DOHH2 (cell line): ENCODE results near the gene CCDC17.

Experiments used
- H3F3A ChIP-seq: fragments of 200-600 bp; sonication (generic), shearing (Covaris generic); 2 replicates; pipeline ENCODE4 v1.6.0; 2016; ENCODE audit warnings: antibody characterized with exemption, mild to moderate bottlenecking; ENCODE audit not compliant: control insufficient read depth, insufficient read depth
- H3K27ac ChIP-seq: fragments of 200-600 bp; sonication (generic); 2 replicates; pipeline ENCODE4 v1.5.1; 2014; ENCODE audit warnings: low read depth, mild to moderate bottlenecking, low read length, moderate library complexity
- H3K27me3 ChIP-seq: fragments of 200-600 bp; sonication (generic); 2 replicates; pipeline ENCODE4 v1.6.1; 2014; ENCODE audit warnings: mild to moderate bottlenecking, low read length, mixed read lengths; ENCODE audit not compliant: control insufficient read depth
- H3K36me3 ChIP-seq: fragments of 200-600 bp; sonication (generic); 2 replicates; pipeline ENCODE4 v1.6.1; 2014; ENCODE audit warnings: mild to moderate bottlenecking, low read length, moderate library complexity, mixed read lengths; ENCODE audit not compliant: control insufficient read depth
- H3K4me1 ChIP-seq: fragments of 200-600 bp; sonication (generic); 2 replicates; pipeline ENCODE4 v1.6.1; 2014; ENCODE audit warnings: mild to moderate bottlenecking, low read length, mixed read lengths; ENCODE audit not compliant: control insufficient read depth
- H3K4me2 ChIP-seq: fragments of 200-600 bp; sonication (generic); 2 replicates; pipeline ENCODE4 v1.6.0; 2014; ENCODE audit warnings: mild to moderate bottlenecking, low read length, moderate library complexity
- H3K4me3 ChIP-seq: fragments of 200-600 bp; sonication (generic); 2 replicates; pipeline ENCODE4 v1.5.1; 2014; ENCODE audit warnings: mild to moderate bottlenecking, low read length, mixed read lengths
- H3K79me2 ChIP-seq: fragments of 200-600 bp; sonication (generic); 2 replicates; pipeline ENCODE4 v1.6.1; 2014; ENCODE audit warnings: mild to moderate bottlenecking, low read length, mixed read lengths; ENCODE audit not compliant: control insufficient read depth
- H3K9me2 ChIP-seq: fragments of 200-600 bp; sonication (generic); replicated peaks from 2 replicates; pipeline ENCODE4 v1.6.1; 2014; ENCODE audit warnings: mild to moderate bottlenecking, low read length, mixed read lengths; ENCODE audit not compliant: control insufficient read depth
- H3K9me3 ChIP-seq: fragments of 200-600 bp; sonication (generic); 2 replicates; pipeline ENCODE4 v1.6.1; 2014; ENCODE audit warnings: antibody characterized with exemption, low read length, mixed read lengths; ENCODE audit not compliant: control insufficient read depth, insufficient read depth
- H4K20me1 ChIP-seq: fragments of 200-600 bp; sonication (generic); 2 replicates; pipeline ENCODE4 v1.6.0; 2014; ENCODE audit warnings: low read depth, mild to moderate bottlenecking, antibody characterized with exemption, low read length, moderate library complexity; ENCODE audit not compliant: control insufficient read depth, insufficient read depth
- EZH2phosphoT487 ChIP-seq: fragments of 200-600 bp; sonication (generic); IDR thresholded peaks from 2 replicates; pipeline ENCODE4 v1.6.1; 2017; ENCODE audit warnings: borderline replicate concordance, mild to moderate bottlenecking, antibody characterized with exemption, low read length, moderate library complexity, mixed read lengths
- TF ChIP-seq, protein P1 (sequence below): fragments of 200-600 bp; sonication (generic); IDR thresholded peaks from one replicate; pipeline ENCODE4 v1.5.1; 2014; ENCODE audit warnings: antibody characterized with exemption, mild to moderate bottlenecking, low read depth, low read length; ENCODE audit not compliant: poor library complexity, severe bottlenecking

Gene CCDC17

DNA sequence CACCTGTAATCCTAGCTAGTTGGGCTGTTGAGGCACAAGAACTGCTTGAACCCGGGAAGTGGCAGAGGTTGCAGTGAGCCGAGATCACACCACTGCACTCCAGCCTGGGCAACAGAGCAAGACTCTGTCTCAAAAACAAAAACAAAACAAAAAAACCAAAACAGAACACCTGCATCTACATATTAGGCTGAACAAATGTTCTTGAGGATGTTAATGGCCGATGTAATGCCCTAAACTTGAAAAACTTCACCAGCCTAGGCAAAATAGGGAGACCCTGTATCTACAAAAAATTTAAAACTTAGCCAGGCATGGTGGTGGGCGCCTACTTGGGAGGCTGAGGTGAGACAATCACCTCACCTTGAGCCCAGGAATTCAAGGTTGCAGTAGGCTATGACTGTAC is 44.7 kb upstream of the CCDC17 start:
- peaks cover 40% of the 10 kb centered on the region for H3K36me3 ChIP-seq
- H3K27me3 ChIP-seq, result no peaks in the 10 kb centered on the region
- H3K9me3 ChIP-seq, result no peaks in the 10 kb centered on the region
- 0 out of 2 replicates have a peak, but pooled peaks cover 7% of the 10 kb centered on the region for H3K4me1 ChIP-seq
- H3K79me2 ChIP-seq, result peaks cover 100% of the 10 kb centered on the region
- no peak for TF ChIP-seq EZH2phosphoT487
- TF ChIP-seq, protein P1, sequence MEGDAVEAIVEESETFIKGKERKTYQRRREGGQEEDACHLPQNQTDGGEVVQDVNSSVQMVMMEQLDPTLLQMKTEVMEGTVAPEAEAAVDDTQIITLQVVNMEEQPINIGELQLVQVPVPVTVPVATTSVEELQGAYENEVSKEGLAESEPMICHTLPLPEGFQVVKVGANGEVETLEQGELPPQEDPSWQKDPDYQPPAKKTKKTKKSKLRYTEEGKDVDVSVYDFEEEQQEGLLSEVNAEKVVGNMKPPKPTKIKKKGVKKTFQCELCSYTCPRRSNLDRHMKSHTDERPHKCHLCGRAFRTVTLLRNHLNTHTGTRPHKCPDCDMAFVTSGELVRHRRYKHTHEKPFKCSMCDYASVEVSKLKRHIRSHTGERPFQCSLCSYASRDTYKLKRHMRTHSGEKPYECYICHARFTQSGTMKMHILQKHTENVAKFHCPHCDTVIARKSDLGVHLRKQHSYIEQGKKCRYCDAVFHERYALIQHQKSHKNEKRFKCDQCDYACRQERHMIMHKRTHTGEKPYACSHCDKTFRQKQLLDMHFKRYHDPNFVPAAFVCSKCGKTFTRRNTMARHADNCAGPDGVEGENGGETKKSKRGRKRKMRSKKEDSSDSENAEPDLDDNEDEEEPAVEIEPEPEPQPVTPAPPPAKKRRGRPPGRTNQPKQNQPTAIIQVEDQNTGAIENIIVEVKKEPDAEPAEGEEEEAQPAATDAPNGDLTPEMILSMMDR, result no peak
- H3K9me2 ChIP-seq, result no peaks in the 10 kb centered on the region
- H3K4me2 ChIP-seq, result no peak overlapping the region
- peaks cover 33% of the 10 kb centered on the region; the same call in 1 of the 2 replicates for H4K20me1 ChIP-seq
- no peak overlapping the region for H3K4me3 ChIP-seq
- H3K27ac ChIP-seq, result no peak overlapping the region
- H3F3A ChIP-seq, result peaks cover 3% of the 10 kb centered on the region

DNA sequence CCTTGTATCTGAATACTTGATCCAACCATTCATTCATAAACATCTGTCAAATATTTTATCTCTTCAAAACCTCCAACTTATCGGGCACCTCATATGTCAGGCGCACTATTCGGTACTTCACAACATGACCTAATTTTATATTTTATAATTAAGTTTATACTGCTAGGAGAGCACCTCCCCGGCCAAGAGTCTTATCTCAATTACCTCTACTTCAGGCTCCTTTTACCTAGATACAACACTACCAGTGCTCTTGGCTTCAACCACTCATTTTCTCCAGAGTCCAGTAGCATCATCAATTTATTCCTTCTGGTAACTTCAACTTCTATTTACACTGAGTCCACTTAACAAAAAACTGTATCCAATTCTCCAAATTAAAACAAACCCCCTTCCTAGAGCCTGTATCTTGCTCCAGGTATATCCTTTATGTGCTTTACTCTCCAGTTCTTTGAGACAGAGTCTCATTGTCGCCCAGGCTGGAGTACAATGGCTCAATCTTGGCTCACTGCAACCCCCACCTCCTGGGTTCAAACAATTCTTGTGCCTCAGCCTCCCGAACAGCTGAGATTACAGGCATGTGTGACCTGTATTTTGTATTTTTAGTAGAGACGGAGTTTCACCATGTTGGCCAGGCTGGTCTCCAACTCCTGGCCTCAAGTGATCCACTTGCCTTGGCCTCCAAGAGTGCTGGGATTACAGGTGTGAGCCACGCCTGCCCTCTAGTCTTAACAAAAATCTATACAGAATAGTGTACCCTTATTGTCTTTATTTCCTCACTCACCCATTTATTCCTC is 43.7 kb upstream of the CCDC17 start:
- H4K20me1 ChIP-seq, result peaks cover 30% of the 10 kb centered on the region; the same call in 1 of the 2 replicates
- H3K4me1 ChIP-seq, result 0 out of 2 replicates have a peak, but pooled peaks cover 7% of the 10 kb centered on the region
- no peaks in the 10 kb centered on the region for H3K9me3 ChIP-seq

DNA sequence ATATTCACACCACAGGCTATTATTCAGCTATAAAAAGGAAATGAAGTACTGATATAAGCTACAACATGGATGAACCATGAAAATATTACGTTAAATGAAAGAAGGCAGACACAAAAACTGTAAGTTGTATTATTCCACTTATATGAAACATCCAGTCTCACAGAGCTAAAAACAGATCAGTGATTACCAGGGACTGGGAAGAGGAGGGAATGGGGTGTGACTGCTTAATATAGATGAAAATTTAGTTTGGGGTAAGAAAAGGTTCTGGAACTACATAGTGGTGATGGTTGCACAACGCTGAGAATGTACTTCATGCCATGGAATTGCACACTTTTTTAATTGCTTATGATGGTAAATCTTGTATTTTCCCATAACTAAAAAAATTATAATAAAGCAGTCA is 43.0 kb upstream of the CCDC17 start:
- peaks cover 3% of the 10 kb centered on the region for H3F3A ChIP-seq
- H3K4me1 ChIP-seq, result 0 out of 2 replicates have a peak, but pooled peaks cover 7% of the 10 kb centered on the region
- no peak overlapping the region for H3K4me3 ChIP-seq
- no peak for TF ChIP-seq EZH2phosphoT487
- TF ChIP-seq, protein P1, result no peak
- H3K9me2 ChIP-seq, result no peaks in the 10 kb centered on the region
- peaks cover 39% of the 10 kb centered on the region for H3K36me3 ChIP-seq
- H3K9me3 ChIP-seq, result no peaks in the 10 kb centered on the region
- H3K27ac ChIP-seq, result no peak overlapping the region
- H4K20me1 ChIP-seq, result peaks cover 27% of the 10 kb centered on the region; the same call in 1 of the 2 replicates
- H3K27me3 ChIP-seq, result no peaks in the 10 kb centered on the region
- H3K79me2 ChIP-seq, result peaks cover 100% of the 10 kb centered on the region
- H3K4me2 ChIP-seq, result no peak overlapping the region

More for the DNA sequence above, 43.7 kb upstream of the CCDC17 start:
- Histone ChIP-seq H3K4me2 (no peak overlapping the region), H3K9me2 (no peaks in the 10 kb centered on the region), H3F3A (peaks cover 3% of the 10 kb centered on the region), H3K27me3 (no peaks in the 10 kb centered on the region), H3K27ac (no peak overlapping the region), H3K4me3 (no peak overlapping the region), H3K36me3 (peaks cover 36% of the 10 kb centered on the region), H3K79me2 (peaks cover 100% of the 10 kb centered on the region)
- TF ChIP-seq, protein P1, result no peak
- TF ChIP-seq EZH2phosphoT487, result no peak
